SKM-1 treated with dmso at 0.1 percent for 144 hours (cell line): ENCODE results near the gene SEC61A1.
A peak's percentile ranks its signal among the peaks of the same experiment; 100 is the strongest.

ENCODE experiments used
- DNase-seq: peaks from one replicate; lab custom pipeline; 2025; ENCODE audit not compliant: unreplicated experiment; lab: John Stamatoyannopoulos, UW

The SEC61A1 gene

GRCh38 chr3:128077202-128077624 lies 25.0 kb downstream of the SEC61A1 start:
- peak; percentile 50 for DNase-seq

GRCh38 chr3:128077665-128078064 lies 25.4 kb downstream of the SEC61A1 start:
- no peak for DNase-seq

- no peak for DNase-seq
Measured at GRCh38 chr3:128078322-128078721, 26.1 kb downstream of the SEC61A1 start.

- no peak for DNase-seq
Measured at GRCh38 chr3:128078875-128079274, 26.6 kb downstream of the SEC61A1 start.

GRCh38 chr3:128079823-128080222 lies 27.6 kb downstream of the SEC61A1 start:
- DNase-seq: no peak

- no peak for DNase-seq
Measured at GRCh38 chr3:128080323-128081080, 28.3 kb downstream of the SEC61A1 start.

GRCh38 chr3:128081226-128081625 lies 29.0 kb downstream of the SEC61A1 start:
- DNase-seq: no peak

GRCh38 chr3:128081846-128082245 lies 29.6 kb downstream of the SEC61A1 start:
- DNase-seq: no peak

- no peak for DNase-seq
Measured at GRCh38 chr3:128082546-128082945, 30.3 kb downstream of the SEC61A1 start.

GRCh38 chr3:128083396-128083795 lies 31.2 kb downstream of the SEC61A1 start:
- DNase-seq: no peak

GRCh38 chr3:128083980-128084674 lies 31.9 kb downstream of the SEC61A1 start:
- DNase-seq: no peak

GRCh38 chr3:128084675-128085021 lies 32.4 kb downstream of the SEC61A1 start:
- DNase-seq: no peak

- DNase-seq: no peak
Measured at GRCh38 chr3:128089135-128089534, 36.9 kb downstream of the SEC61A1 start.

- DNase-seq: no peak
Measured at GRCh38 chr3:128091586-128091985, 39.3 kb downstream of the SEC61A1 start.

GRCh38 chr3:128094295-128095151 lies 42.3 kb downstream of the SEC61A1 start:
- no peak for DNase-seq

GRCh38 chr3:128095222-128095703 lies 43.0 kb downstream of the SEC61A1 start:
- DNase-seq: peak; percentile 46

GRCh38 chr3:128098234-128098633 lies 46.0 kb downstream of the SEC61A1 start:
- no peak for DNase-seq

GRCh38 chr3:128100161-128100560 lies 47.9 kb downstream of the SEC61A1 start:
- DNase-seq: no peak

- DNase-seq: no peak
Measured at GRCh38 chr3:128100638-128101037, 48.4 kb downstream of the SEC61A1 start.

- no peak for DNase-seq
Measured at GRCh38 chr3:128103136-128103676, 51.0 kb downstream of the SEC61A1 start.

GRCh38 chr3:128107834-128108233 lies 55.6 kb downstream of the SEC61A1 start:
- no peak for DNase-seq
